HG02970 (cell line): ENCODE measurements around the gene MLLT10.

Experiments
- ATAC-seq: cut with Tn5 transposase; IDR thresholded peaks from one replicate; pipeline ENCODE4 v1.9.1; 2021; ENCODE audit warnings: mild to moderate bottlenecking, moderate library complexity, moderate number of reproducible peaks; ENCODE audit not compliant: unreplicated experiment, low FRiP score

MLLT10 gene

DNA sequence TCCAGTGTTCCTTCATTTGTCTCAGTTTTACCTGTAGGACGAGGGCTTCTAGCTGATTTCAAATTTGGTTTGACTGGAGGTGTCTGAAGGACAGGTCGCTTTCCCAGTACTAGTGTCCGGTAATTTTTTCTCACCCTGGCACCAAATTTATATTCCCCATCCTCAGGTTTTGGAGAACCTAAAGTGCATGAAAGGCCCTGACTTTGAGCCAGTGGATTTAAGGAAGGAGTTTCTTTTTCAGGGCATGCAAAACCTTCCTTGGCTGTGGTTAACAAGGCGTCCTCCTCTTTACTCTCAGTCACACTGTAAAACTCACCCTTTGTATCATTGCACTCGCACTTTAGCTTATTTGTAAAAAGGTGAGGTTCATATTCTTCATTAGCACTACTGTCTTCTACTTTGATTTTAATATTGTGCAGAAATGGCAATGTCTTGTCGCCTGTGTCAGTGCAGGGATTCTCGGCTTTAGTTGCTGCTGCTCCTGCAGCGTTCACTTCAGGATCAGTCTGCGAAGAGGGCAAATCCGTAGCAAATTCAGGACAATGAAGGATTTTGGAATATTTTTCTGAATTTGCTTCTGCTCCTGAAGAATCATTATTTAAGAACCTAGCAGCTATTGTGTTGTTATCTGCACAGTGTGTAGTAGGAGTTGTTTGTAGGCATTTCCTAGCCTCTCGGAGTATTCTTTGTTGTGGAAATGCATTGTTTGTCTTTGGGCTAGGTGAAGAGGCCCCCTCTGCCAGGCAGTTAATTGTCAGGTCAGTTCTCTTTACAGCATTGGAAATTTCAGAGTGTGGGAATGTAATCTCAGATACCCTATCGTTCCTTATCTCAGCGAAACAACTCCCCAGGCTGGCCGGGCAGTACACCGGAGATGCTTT, 18.4 kb upstream of the MLLT10 start:
- ATAC-seq, result no peak

DNA sequence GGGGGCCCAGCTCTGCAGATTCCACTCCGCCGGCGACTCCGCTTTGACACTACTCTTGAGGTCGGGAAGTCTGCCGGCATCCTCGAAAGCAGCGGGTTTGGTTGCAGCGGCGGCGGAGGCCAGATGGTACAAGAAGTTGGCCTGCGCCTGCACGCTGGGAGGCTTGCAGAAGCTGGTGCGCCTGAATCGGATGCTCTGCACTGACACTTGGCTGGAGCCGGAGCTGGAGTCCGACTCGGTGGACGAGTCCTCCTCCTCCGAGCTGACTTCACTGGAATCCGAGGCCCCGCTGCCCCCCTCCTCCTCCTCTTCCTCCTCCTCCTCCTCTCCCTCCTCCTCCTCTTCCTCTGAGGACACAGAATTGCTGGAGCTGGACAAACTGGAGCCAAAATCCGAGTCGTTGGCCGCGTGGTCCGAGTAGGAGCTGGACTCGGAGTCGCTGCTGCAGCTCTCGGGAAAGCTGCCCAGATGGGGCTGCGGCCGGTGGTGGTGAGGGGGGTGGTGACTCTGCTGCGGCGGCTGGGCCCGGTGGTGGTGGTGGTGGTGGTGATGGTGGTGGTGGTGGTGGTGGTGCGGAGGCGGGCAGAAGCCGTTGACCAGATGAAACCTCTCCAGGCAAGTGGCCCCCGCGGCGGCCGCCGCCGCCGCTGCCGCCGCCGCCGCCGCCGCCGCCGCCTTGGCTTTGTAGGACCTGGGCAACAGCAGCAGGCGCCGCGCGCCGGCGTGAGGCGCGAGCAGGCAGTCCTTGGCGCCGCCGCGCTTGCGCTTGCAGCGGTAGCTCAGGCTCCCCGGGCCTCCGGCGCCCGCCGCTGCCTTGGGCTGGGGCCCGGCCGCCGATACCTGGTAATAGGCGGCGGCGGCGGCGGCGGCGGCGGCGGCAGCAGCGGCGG, 17.5 kb upstream of the MLLT10 start:
- peak; percentile 64 for ATAC-seq

DNA sequence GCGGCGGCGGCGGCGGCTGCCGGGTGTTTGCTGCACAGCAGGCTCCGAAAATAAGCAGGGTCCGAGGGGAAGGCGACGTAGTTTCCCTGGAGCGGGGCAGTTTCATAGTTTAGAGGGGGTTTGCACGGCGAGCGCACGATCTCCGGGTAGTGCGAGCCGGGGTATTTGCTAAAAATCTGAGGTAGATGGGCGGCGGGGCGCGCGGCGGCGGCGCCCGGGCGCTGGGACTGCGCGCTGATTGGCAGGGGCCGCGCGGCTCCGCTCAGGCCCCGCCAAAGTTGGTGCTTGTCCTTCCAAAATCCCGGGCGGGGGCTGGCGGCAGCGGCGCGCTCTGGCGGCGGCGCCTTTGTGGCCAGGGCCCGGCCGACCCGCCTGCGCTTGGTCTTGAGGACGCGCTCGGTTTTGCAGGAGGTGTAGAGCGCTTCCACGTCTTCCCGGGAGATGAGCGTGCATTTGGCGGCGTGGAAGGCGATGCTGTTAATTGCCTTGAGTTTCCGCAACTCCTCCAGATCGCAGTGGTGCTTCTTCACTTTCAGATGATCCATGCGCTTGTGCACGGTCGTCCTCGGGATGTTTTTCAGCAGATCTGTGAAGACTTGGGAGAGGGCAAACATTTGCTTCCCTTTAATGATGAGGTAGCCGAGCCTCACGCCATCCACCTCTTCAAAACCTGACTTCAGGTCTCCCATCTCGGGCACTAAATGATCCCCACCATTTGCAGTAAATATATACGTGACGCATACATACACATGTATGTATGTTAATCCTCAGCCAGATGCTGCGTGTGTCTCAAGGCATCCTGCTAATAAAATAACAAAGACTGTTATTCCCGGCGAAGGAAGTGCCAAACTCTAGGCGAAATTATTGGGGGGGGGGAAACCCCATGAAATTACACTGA, 16.6 kb upstream of the MLLT10 start:
- peak; percentile 46 for ATAC-seq

DNA sequence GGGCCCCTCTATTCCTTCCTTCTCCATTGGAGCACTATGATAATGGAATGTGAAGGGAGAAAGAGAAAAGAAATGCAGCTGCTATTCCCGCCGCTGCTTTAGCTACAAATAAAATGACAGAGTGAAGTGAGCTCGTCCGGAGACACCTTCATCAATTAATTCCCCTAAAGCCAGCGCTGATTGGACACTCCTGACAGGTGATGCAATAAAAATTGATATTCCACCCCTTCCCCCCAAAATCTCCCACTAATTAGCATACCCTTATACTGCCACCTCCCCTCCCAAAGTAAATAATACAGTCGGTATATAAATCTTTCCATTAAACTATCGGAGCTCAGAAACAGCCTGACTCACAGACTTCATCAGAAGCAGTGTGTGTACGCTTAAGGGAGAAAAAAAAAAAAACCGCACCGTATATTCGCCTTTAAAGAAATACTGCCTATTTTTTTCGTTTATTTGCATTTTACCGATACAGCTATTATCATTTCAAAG, 15.8 kb upstream of the MLLT10 start:
- ATAC-seq, result no peak

DNA sequence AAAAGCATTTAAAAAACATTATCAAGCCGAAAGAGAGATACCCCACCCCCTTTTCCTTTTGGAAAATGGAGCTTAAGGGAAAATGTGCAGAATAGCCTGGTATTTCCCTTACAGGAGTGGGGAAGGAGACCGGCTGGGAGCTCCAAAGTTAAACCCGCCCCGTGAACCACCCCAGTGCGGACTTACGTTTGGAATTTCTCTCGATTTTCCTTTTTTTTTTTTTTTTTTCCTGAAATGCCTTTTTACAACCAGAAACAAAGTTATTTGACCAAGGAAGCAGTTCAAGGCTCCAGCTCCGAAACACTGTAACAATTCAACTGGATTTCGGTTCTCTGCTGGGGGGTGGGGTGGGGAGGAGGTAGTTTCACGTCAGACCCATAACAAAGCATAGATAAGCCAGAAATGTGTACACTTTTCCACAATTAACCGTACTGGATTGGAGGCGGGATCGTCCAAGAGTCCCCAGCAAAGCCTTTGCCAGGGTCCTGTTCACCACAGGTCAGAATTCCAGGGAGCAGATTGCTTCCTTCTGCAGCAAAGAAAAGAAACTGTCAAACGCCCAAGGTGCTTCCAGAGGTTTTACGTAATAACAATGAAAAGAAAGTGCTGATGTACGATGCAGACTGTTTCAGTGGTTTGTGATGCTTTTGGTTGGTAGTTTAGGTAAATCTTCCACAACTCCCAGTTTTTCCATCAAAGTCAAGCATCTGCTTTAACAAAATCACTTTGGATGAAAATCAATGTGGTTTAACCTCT, 15.2 kb upstream of the MLLT10 start:
- ATAC-seq, result no peak

DNA sequence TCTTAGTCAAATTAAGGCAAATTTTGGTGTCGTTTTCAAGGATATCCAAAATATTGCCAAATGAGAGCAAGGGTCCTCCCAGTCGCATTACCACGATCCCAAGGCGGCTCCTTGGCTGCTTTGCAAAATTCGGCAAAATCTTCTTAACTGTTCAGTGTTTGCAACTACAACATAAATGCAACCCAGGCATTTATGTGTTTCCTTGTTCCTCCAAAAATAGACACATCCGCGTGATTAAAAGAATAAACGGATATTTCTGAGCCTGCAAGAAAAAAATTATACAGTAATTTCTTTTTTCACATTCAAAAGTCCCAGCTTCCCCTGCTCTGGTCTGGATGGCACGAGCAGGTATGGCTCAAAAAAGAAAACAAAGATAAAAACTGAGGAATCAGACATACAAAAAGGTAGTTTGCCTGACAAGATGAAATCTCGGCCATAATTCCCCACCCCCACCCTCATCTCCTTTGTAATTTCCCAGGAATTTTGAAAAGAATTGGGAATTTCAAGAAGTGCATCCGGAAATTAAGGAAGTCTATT, 14.6 kb upstream of the MLLT10 start:
- ATAC-seq, result no peak

DNA sequence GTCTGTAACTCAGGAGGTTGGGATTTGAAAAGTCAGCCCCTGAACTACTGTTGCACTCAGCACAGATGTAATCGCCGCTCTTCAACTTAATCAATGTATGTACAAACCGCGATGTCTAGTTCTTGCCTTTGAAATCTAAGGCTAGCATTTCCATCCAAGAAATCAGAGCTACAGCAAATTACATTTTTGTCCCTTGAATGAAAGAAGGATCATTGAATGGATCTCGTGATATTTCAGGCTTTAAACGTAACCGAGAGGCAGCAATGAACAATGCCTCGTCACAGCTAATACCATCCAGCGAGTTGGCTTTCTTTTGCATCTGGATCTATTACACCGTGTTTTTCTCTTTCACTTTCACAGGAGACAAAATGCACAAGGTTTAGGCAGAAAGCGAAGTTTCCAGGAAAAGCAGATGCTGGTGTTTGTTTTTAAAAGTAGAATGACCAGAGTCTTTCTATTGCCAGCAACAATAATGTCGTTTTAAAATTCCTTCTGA, 14.0 kb upstream of the MLLT10 start:
- ATAC-seq, result no peak

DNA sequence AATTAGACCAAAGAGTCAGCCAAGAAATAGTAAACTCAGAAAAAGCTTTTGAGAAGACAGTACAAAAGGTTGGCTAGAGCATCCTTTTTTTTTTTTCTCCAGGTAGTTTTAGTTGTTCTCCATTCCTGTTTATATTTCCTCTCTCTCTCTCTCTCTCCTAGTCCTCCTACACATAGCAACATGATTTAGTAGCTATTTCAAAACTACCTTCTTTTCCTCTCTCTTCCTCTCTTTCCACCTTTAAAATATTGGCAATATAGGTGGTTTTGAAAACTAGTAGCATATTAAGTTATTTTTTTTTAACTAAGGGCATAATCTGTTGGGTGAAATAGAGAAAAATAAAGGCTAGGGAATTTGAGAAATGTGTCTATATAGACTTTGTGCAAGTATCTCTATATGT, 13.5 kb upstream of the MLLT10 start:
- no peak for ATAC-seq

DNA sequence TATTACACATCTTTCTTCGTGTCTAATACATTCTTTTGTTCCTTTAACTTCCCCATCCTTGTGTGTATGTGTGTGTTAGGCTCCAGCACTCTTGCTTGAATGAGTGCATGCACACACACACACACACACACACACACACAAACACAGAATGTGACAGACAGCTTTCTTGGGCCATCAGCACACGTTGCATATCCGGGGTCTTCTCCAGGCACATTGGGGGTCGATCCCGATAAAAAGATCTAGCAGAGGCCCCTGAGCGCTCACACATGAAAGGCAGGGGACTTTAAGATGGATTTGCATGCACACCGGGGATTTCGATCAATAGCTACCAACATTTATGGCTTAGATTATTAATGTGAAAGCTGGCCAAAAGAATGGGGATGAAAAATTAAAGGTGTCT, 13.1 kb upstream of the MLLT10 start:
- no peak for ATAC-seq

DNA sequence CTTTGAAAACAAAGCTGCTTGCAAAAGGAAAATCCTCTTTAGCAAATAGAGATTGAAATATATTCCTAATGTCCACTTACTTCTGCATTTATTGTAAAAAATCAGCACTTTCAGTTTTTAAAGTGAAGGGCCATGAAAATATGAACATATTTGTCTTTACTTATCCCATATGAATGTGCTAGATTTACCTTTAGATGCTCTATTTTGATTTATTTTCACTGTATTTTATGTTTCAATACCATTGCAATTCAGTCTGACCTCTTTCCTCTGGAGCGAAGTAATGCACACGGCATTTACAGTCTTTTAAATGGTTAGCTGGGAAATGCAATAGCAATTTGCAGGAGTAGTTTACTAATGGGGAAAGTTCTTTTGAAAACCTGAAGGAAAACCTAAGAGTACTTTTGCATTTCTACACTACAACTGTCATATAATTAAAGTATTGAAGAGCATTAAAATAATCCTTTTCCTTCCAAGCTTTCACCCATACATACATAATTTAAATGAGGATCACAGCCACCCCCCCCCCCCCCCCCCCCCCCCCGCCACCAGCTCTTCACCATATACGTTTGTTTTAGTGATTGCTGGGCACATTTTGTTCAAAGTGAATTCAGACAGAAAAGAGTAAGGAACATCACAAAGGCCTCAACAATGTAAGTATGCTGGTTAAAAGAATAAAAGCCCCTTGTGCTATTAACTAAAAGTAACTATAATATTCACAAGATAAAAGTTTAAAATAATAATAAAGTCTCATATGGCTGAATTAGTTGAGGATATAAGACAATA, 12.1 kb upstream of the MLLT10 start:
- ATAC-seq, result no peak

DNA sequence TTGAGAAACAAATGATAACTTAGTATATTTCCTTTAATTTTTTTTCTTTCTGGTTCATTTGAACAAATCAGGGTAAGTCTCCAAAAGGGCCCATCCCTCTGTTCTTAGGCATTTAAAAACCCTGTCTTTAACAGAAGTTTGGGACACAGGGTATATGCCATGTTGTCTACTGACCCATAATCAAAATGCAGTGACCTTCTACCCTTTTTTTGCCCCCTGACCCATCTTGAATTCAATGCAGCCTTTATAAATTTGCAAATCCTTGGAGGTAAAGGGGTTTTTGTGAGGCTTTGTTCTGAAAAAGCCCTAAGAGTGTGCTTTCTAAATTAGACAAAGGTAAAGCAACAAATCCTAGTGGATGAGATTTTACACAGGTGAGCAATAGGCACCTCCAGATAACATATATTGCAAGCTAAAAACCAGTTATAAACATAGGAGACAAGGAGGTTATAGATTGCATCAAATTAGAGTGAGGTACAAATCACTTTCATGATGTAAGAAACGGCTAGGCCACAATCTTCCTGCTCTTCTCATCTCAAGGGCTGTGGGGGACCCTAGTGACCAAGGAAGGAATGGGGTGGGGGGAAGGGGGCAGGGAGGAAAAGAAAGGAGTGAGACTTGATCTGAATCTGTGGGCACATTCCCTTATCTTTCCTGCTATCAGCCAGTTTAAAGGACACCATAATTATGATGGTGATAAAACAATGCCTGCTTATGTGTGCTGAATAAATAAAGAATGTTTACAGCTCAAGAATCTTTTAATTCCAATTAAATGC, 11.2 kb upstream of the MLLT10 start:
- ATAC-seq, result no peak

DNA sequence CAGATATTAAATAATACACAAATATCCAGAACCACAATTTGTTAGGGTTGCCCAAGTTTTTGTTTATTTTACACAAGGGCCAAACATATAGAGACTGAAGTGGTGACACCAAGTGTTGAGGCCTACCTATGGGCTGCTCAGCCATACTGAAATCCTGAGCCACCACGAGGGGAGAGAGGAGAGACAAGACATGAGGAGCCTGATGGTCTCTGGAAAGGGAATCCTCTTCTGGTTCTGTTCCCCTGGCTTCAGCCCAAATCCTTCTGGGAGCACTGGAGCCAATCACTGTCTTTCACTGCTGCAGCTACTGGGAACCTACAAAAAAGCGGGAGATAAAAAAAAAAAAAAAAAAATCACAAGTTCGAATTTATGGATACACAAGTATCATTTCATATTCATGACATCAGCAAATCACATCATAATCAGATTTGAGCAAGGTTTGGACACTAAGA, 10.4 kb upstream of the MLLT10 start:
- ATAC-seq, result no peak

DNA sequence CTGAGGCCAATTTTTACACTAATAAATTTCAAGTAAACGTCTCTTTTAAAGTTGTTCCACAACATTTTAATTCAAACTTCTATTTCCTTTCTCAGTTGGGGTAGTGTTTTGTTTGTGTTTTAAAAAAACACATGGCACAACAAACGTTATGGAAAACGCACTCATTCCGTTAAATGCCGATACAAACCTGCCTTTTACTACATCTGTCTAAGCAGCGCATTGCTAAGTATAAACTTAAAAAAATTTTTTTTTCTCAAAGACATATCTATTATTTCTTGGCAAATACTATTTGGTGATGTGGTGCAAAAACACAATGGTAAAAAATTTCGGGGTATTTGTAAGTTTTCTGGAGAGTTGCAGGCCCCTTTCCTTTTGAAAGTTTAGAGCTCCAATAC, 9.9 kb upstream of the MLLT10 start:
- no peak for ATAC-seq

DNA sequence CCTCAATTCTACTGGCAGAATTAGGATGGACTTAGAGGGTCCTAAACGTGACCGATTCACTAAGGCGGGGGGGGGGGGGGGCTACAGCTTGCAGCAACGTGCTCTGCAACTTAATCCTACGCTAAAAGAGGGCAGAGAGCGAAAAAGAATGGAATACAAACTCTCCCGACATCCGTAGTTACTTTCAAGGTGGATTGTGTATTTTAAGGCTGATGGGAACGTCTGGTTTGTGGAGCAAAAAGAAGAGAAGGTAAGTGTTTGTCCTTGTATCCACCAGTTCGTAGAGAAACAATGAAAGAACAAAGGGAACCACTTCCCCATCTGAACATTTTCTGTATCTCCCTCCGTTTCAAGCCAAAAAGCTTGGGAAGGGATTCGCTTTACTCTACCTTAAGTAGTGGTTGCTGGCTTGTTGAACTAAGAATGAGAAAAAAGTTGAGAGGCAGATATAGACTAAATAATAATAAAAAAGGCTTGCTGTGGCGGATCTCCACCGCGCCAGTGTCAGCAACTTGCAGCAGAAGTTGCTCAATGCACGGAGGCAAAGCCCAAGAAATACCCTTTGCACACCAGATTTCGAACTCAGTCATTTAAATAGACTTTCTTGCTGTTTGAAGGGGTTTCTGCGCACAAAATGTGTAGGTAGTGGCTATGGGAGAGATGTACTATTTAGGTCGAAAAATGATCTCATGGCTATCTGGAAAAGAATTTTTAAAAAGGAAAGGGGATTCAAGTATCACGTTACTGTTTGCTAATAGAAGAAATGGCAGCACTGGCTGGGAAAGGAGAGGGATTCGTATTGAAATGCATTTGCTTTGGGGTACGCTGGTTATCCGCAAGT, 9.3 kb upstream of the MLLT10 start:
- ATAC-seq, result no peak

DNA sequence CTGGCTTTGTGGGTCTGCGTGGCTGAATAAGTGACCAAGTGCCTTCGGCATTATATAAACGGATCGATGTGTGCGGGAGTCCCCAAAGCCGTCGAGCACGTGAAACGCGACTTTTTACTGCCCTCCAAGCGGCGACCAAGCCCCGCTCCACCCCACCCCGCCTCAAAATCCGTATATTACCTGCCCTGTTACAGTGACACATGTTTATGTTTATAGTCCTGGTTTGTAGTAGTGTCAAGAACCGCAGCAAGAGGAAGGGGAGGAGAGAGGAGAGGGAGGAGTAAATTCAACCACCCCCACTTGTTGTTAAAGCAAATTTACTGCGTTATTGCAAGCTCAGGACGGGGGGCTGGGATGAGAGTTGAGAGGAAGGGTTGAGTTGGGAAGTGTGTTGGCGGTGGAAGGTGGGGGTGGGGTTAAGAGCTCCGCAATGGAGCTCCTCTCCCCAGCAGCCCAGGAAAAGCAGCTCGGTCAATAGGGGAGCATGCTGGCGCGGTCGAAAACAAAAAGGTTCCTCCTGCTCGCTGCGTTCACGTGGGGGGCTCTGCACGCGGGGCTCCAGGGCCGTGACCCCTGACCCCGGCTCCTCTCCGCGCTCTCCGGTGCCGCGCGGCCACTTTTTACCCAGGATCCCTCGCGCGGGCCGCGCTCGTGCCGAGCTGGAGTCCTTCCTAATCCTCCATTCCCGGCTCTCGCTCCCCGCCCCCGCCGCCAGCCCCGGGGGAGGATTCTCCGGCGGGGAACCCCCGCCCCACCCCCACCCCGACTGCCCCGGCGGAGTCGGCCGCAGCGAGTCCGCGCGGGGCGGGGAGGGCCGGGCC, 8.5 kb upstream of the MLLT10 start, which contains the start of gene SKIDA1:
SKIDA1 (minus strand) TSS at position 316 of the 821 bp plus-strand sequence. CDS start 7,860 bp downstream, outside the sequence.
- ATAC-seq, result peak; percentile 59
